H9 (cell line): ENCODE measurements around the gene EPHA3. TPM values are rescaled to one million over a fixed set of nuclear protein-coding genes. Genes with fewer than 3 reads are reported as not detected.

Source experiments
- DNase-seq: peaks from one replicate; pipeline ENCODE4 v3.0.0-alpha.2; 2017
- H2AFZ ChIP-seq: one replicate; pipeline ENCODE4 v1.6.1; 2013; ENCODE audit warnings: mild to moderate bottlenecking, low read length, control low read depth, moderate library complexity
- H2AK5ac ChIP-seq: 2 replicates; pipeline ENCODE4 v1.6.1; 2013; ENCODE audit warnings: low read length, control low read depth, mixed read lengths; ENCODE audit not compliant: insufficient read length
- H2BK120ac ChIP-seq: one replicate; pipeline ENCODE4 v1.6.1; 2013; ENCODE audit warnings: low read depth, mild to moderate bottlenecking, low read length, control low read depth, inconsistent platforms; ENCODE audit not compliant: poor library complexity, severe bottlenecking
- H2BK12ac ChIP-seq: 2 replicates; pipeline ENCODE4 v1.6.1; 2013; ENCODE audit warnings: low read length, control low read depth, mixed read lengths, low read depth; ENCODE audit not compliant: insufficient read length
- H2BK15ac ChIP-seq: 2 replicates; pipeline ENCODE4 v1.6.1; 2013; ENCODE audit warnings: low read depth, low read length, control low read depth
- H2BK20ac ChIP-seq: one replicate; pipeline ENCODE4 v1.6.1; 2013; ENCODE audit warnings: low read depth, mild to moderate bottlenecking, low read length, control low read depth, inconsistent platforms; ENCODE audit not compliant: poor library complexity, severe bottlenecking
- H2BK5ac ChIP-seq: 2 replicates; pipeline ENCODE4 v1.6.1; 2013; ENCODE audit warnings: low read length, control low read depth, mixed read lengths; ENCODE audit not compliant: insufficient read length
- H3K14ac ChIP-seq: 2 replicates; pipeline ENCODE4 v1.6.1; 2013; ENCODE audit warnings: low read length, control low read depth; ENCODE audit not compliant: insufficient read depth
- H3K18ac ChIP-seq: 2 replicates; pipeline ENCODE4 v1.6.1; 2013; ENCODE audit warnings: low read depth, mild to moderate bottlenecking, mixed read lengths, low read length, control low read depth; ENCODE audit not compliant: insufficient read length
- H3K23ac ChIP-seq: 2 replicates; pipeline ENCODE4 v1.6.1; 2013; ENCODE audit warnings: low read length, control low read depth, mixed read lengths, low read depth; ENCODE audit not compliant: insufficient read length
- H3K23me2 ChIP-seq: 2 replicates; pipeline ENCODE4 v1.6.1; 2013; ENCODE audit warnings: low read depth, mild to moderate bottlenecking, mixed read lengths, low read length, control low read depth; ENCODE audit not compliant: insufficient read length, poor library complexity, severe bottlenecking
- H3K27ac ChIP-seq: 2 replicates; pipeline ENCODE4 v1.5.1; 2013; ENCODE audit warnings: low read length, control low read depth, mixed read lengths, low read depth; ENCODE audit not compliant: insufficient read length
- H3K27me3 ChIP-seq: 2 replicates; pipeline ENCODE4 v1.6.1; 2013; ENCODE audit warnings: low read length, control low read depth, inconsistent platforms; ENCODE audit not compliant: insufficient read depth
- H3K4ac ChIP-seq: 2 replicates; pipeline ENCODE4 v1.6.1; 2013; ENCODE audit warnings: low read depth, mild to moderate bottlenecking, control low read depth, inconsistent platforms, low read length, moderate library complexity
- H3K4me1 ChIP-seq: 2 replicates; pipeline ENCODE4 v1.6.1; 2013; ENCODE audit warnings: low read length, control low read depth, inconsistent platforms; ENCODE audit not compliant: insufficient read depth
- H3K4me2 ChIP-seq: 2 replicates; pipeline ENCODE4 v1.6.1; 2013; ENCODE audit warnings: low read length, control low read depth, mixed read lengths; ENCODE audit not compliant: insufficient read length, insufficient read depth
- H3K56ac ChIP-seq: 2 replicates; pipeline ENCODE4 v1.6.1; 2013; ENCODE audit warnings: low read depth, mild to moderate bottlenecking, mixed read lengths, low read length, control low read depth; ENCODE audit not compliant: insufficient read length
- H3K79me1 ChIP-seq: 2 replicates; pipeline ENCODE4 v1.6.1; 2013; ENCODE audit warnings: low read depth, mild to moderate bottlenecking, moderate library complexity, low read length, control low read depth, inconsistent platforms; ENCODE audit not compliant: insufficient read depth, poor library complexity, severe bottlenecking
- H3K79me2 ChIP-seq: 2 replicates; pipeline ENCODE4 v1.6.1; 2013; ENCODE audit warnings: low read length, control low read depth, inconsistent platforms; ENCODE audit not compliant: insufficient read depth
- H3K9ac ChIP-seq: 2 replicates; pipeline ENCODE4 v1.6.1; 2013; ENCODE audit warnings: low read length, control low read depth, mixed read lengths; ENCODE audit not compliant: insufficient read length; ENCODE audit errors: extremely low read depth
- H3K9me3 ChIP-seq: one replicate; pipeline ENCODE4 v1.6.1; 2013; ENCODE audit warnings: low read depth, low read length, inconsistent platforms; ENCODE audit not compliant: control insufficient read depth
- H3T11ph ChIP-seq: one replicate; pipeline ENCODE4 v1.6.1; 2013; ENCODE audit warnings: mild to moderate bottlenecking, low read length, control low read depth, inconsistent platforms
- H4K20me1 ChIP-seq: one replicate; pipeline ENCODE4 v1.6.1; 2013; ENCODE audit not compliant: control insufficient read depth, insufficient read length, insufficient read depth
- H4K5ac ChIP-seq: 2 replicates; pipeline ENCODE4 v1.6.1; 2013; ENCODE audit warnings: low read depth, mild to moderate bottlenecking, mixed read lengths, low read length, control low read depth; ENCODE audit not compliant: insufficient read length
- H4K8ac ChIP-seq: replicated peaks from 2 replicates; pipeline ENCODE4 v1.6.1; 2013; ENCODE audit warnings: low read length, control low read depth, mixed read lengths, low read depth; ENCODE audit not compliant: insufficient read length
- H4K91ac ChIP-seq: 2 replicates; pipeline ENCODE4 v1.6.1; 2013; ENCODE audit warnings: low read depth, mild to moderate bottlenecking, moderate library complexity, mixed read lengths, low read length, control low read depth; ENCODE audit not compliant: insufficient read length
- H3K27ac Mint-ChIP-seq, 3 experiments: 2 replicates in 2 of 3; 3 replicates in 1 of 3; pipeline ENCODE4 v1.8.0; 2020 to 2021; ENCODE audit warnings: mixed read lengths in 3 of 3, mild to moderate bottlenecking in 1 of 3, moderate library complexity in 1 of 3
- H3K27me3 Mint-ChIP-seq: 2 replicates; pipeline ENCODE4 v1.8.0; 2021; ENCODE audit warnings: low read depth, mild to moderate bottlenecking, moderate library complexity, mixed read lengths
- H3K36me3 Mint-ChIP-seq, 3 experiments: 2 replicates in 2 of 3; 3 replicates in 1 of 3; pipeline ENCODE4 v1.8.0; 2020 to 2021; ENCODE audit warnings: low read depth in 3 of 3, mixed read lengths in 3 of 3; ENCODE audit not compliant: insufficient read depth in 1 of 3
- H3K4me1 Mint-ChIP-seq, 2 experiments: 2 replicates each; pipeline ENCODE4 v1.8.0; 2020; ENCODE audit warnings: mixed read lengths in 2 of 2
- H3K4me3 Mint-ChIP-seq, 2 experiments: 2 replicates in 1 of 2; 3 replicates in 1 of 2; pipeline ENCODE4 v1.8.0; 2020 to 2021; ENCODE audit warnings: mild to moderate bottlenecking in 2 of 2, mixed read lengths in 2 of 2, moderate library complexity in 1 of 2
- H3K9me3 Mint-ChIP-seq, 2 experiments: 2 replicates in 1 of 2; 3 replicates in 1 of 2; pipeline ENCODE4 v1.8.0; 2020; ENCODE audit warnings: mild to moderate bottlenecking in 2 of 2, mixed read lengths in 2 of 2, moderate library complexity in 1 of 2
- WGBS: extraction: QIAGEN DNeasy Blood & Tissue Kit; methylation state at CpG from one replicate; pipeline ENCODE4 v1.1.7; 2013; ENCODE audit warnings: missing lambda C conversion rate, low lambda C conversion rate, mixed read lengths; ENCODE audit not compliant: insufficient read length; ENCODE audit errors: extremely low coverage; 5-methylcytosine and 5-hydroxymethylcytosine counted together
- total RNA-seq: library from RNA; stranded (reverse); gene quantifications from 2 replicates; pipeline ENCODE4 v1.2.1, GENCODE V29; 2021
- TF ChIP-seq, protein P1 (sequence below): fragments of 200-600 bp; sonication (generic); conservative IDR thresholded peaks from 3 replicates; pipeline ENCODE4 v1.8.0; 2021; ENCODE audit warnings: antibody characterized with exemption, mild to moderate bottlenecking

EPHA3 gene
- total RNA-seq, 1 experiment from 2014 or later, result 0.66 TPM

DNA sequence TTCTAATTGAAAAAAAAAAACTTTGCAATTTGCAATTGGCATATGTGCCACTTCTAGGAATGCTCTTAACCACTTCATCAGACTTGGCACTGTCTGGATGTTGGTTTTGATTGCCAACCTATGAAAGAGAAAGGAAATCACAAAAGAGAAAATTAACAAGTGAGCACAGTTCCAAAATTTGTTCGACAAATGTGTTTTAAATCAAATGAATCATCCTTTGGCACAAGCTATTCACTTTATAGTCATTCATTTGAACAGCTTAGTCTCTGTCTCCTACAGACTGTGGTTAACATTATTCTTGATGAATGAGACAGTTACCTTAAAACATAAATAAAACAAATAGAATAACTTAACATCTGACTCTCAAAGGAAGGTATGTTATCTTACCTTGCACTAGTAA is 265.0 kb downstream of the EPHA3 start:
- Histone ChIP-seq H2BK15ac (no peak overlapping the region), H3K14ac (no peak overlapping the region), H3K4ac (no peak overlapping the region), H3K56ac (no peak overlapping the region), H3K18ac (no peak overlapping the region), H3K9ac (no peak overlapping the region), H4K91ac (no peak overlapping the region), H4K5ac (no peak overlapping the region), H2BK120ac (no peak overlapping the region), H2AFZ (no peak overlapping the region), H3K79me1 (no peaks in the 10 kb centered on the region), H2BK5ac (no peak overlapping the region), H3T11ph (no peak overlapping the region), H3K27ac (no peak overlapping the region), H4K8ac (no peak overlapping the region), H4K20me1 (no peaks in the 10 kb centered on the region), H3K23ac (no peak overlapping the region), H2AK5ac (no peak overlapping the region), H3K9me3 (no peaks in the 10 kb centered on the region), H2BK12ac (no peak overlapping the region), H3K23me2 (no peaks in the 10 kb centered on the region), H3K4me1 (no peaks in the 10 kb centered on the region), H3K27me3 (no peaks in the 10 kb centered on the region), H3K4me2 (no peak overlapping the region), H2BK20ac (no peak overlapping the region), H3K79me2 (peaks cover 2% of the 10 kb centered on the region; the same call in 1 of the 2 replicates)
- TF ChIP-seq, protein P1, sequence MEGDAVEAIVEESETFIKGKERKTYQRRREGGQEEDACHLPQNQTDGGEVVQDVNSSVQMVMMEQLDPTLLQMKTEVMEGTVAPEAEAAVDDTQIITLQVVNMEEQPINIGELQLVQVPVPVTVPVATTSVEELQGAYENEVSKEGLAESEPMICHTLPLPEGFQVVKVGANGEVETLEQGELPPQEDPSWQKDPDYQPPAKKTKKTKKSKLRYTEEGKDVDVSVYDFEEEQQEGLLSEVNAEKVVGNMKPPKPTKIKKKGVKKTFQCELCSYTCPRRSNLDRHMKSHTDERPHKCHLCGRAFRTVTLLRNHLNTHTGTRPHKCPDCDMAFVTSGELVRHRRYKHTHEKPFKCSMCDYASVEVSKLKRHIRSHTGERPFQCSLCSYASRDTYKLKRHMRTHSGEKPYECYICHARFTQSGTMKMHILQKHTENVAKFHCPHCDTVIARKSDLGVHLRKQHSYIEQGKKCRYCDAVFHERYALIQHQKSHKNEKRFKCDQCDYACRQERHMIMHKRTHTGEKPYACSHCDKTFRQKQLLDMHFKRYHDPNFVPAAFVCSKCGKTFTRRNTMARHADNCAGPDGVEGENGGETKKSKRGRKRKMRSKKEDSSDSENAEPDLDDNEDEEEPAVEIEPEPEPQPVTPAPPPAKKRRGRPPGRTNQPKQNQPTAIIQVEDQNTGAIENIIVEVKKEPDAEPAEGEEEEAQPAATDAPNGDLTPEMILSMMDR, result no peak
- H3K36me3 Mint-ChIP-seq, result peaks cover 5 to 7% (median 5%) of the 10 kb centered on the region in 3 experiments; a peak in 6 of 7 replicates
- no peaks in the 10 kb centered on the region for H3K27me3 Mint-ChIP-seq
- WGBS, result no CpG with 5 or more reads among the region's 1 CpG
- H3K4me3 Mint-ChIP-seq, result no peak overlapping the region
- peaks cover 18 to 26% of the 10 kb centered on the region in 2 experiments for H3K4me1 Mint-ChIP-seq
- no peak overlapping the region for H3K27ac Mint-ChIP-seq
- DNase-seq, result no peak
- H3K9me3 Mint-ChIP-seq, result peaks cover 6 to 8% of the 10 kb centered on the region in 2 experiments
